AG04450 (cell line): Measurements from ENCODE around the gene SMURF2. TPM values are rescaled to one million over a fixed set of nuclear protein-coding genes. Genes with fewer than 3 reads are reported as not detected.

ENCODE experiments used
- CTCF ChIA-PET: fragments of 300-600, 350-600 bp; formaldehyde crosslinking; extraction: SDS; loops from one replicate; lab custom pipeline; 2022; ENCODE audit warnings: antibody characterized with exemption, inconsistent platforms; lab: Charles Lee
- POLR2A ChIA-PET: fragments of 350-600 bp; formaldehyde crosslinking; extraction: SDS; loops from one replicate; lab custom pipeline; 2021; ENCODE audit warnings: antibody characterized with exemption, inconsistent platforms; lab: Yijun Ruan, JAX
- DNase-seq: peaks from one replicate; pipeline ENCODE4 v3.0.0-alpha.2; 2011; ENCODE audit warnings: low read depth, low spot score
- H3K27ac ChIP-seq: one replicate; pipeline ENCODE4 v1.5.1; 2012; ENCODE audit warnings: low read depth, low read length, control low read depth
- H3K27me3 ChIP-seq: one replicate; pipeline ENCODE4 v1.6.0; 2012; ENCODE audit warnings: low read length; ENCODE audit not compliant: control insufficient read depth, insufficient read depth
- H3K4me3 ChIP-seq: 2 replicates; pipeline ENCODE4 v1.5.1; 2011; ENCODE audit warnings: mild to moderate bottlenecking, low read depth, low read length, control low read depth
- H3K9me3 ChIP-seq: 2 replicates; pipeline ENCODE4 v1.5.1; 2012; ENCODE audit warnings: low read length; ENCODE audit not compliant: control insufficient read depth, insufficient read depth
- CTCF ChIP-seq: IDR thresholded peaks from 2 replicates; pipeline ENCODE4 v1.5.1; 2011; ENCODE audit warnings: low read depth, low read length, control low read depth, inconsistent platforms
- polyA plus RNA-seq: library from polyadenylated mRNA; depleted of rRNA; stranded (reverse); fragments of >200 nt; gene quantifications from 2 replicates; pipeline ENCODE4 v1.2.3, GENCODE V29; 2011

SMURF2 gene
- polyA plus RNA-seq, 1 experiment = 147 TPM

GRCh38 chr17:64547319-64547718 lies 114.8 kb downstream of the SMURF2 start:
- Histone ChIP-seq H3K27me3 (no peaks in the 10 kb centered on the region), H3K4me3 (no peak overlapping the region), H3K27ac (no peak overlapping the region), H3K9me3 (no peaks in the 10 kb centered on the region)
- no peak for DNase-seq
- CTCF ChIA-PET = no interaction called here
- POLR2A ChIA-PET = no interaction called here
- no peak for TF ChIP-seq CTCF

GRCh38 chr17:64546716-64547115 lies 115.4 kb downstream of the SMURF2 start:
- Histone ChIP-seq H3K9me3 (no peaks in the 10 kb centered on the region), H3K27me3 (no peaks in the 10 kb centered on the region), H3K27ac (no peak overlapping the region), H3K4me3 (no peak overlapping the region)
- CTCF ChIA-PET = no interaction called here
- DNase-seq = no peak
- no peak for TF ChIP-seq CTCF
- POLR2A ChIA-PET = no interaction called here

GRCh38 chr17:64544742-64545141 lies 117.4 kb downstream of the SMURF2 start:
- H3K27ac ChIP-seq = no peak overlapping the region
- H3K4me3 ChIP-seq = no peak overlapping the region
- ChIA-PET CTCF (interaction anchor here (0.6 to 1.6 kb wide), 4 partner anchors 15 to 125 kb away, joined by 3 to 6 read pairs (median 4); partner anchors contain the start of gene CEP95), POLR2A (interaction anchor here (1.2 kb wide), 1 partner anchor 38 kb away, joined by 3 read pairs; the partner anchor contains the start of gene CEP95)
- DNase-seq = no peak
- no peaks in the 10 kb centered on the region for H3K9me3 ChIP-seq
- no peak for TF ChIP-seq CTCF
- H3K27me3 ChIP-seq = no peaks in the 10 kb centered on the region

GRCh38 chr17:64540118-64540776 lies 121.9 kb downstream of the SMURF2 start:
- no peaks in the 10 kb centered on the region for H3K27me3 ChIP-seq
- no peak for DNase-seq
- ChIA-PET CTCF (no interaction called here), POLR2A (no interaction called here)
- no peak for TF ChIP-seq CTCF
- H3K27ac ChIP-seq = no peak overlapping the region
- H3K4me3 ChIP-seq = no peak overlapping the region
- H3K9me3 ChIP-seq = no peaks in the 10 kb centered on the region

GRCh38 chr17:64538508-64539130 lies 123.5 kb downstream of the SMURF2 start:
- Histone ChIP-seq H3K27ac (peak overlapping the region; percentile 32), H3K9me3 (no peaks in the 10 kb centered on the region), H3K4me3 (no peak overlapping the region), H3K27me3 (no peaks in the 10 kb centered on the region)
- DNase-seq = no peak
- TF ChIP-seq CTCF = no peak
- POLR2A ChIA-PET = no interaction called here
- CTCF ChIA-PET = no interaction called here
